ENCODE measurements around the gene MISP. TPM values are rescaled to one million over a fixed set of nuclear protein-coding genes. Genes with fewer than 3 reads are reported as not detected.
"Not testable (repeated sequence)": the region's sequence is repeated elsewhere in the genome, so short reads cannot be mapped to it uniquely, and the experiment has no call there.

The MISP gene
- polyA plus RNA-seq, 4 donors: 0.44 to 10.6 (median 6.8) TPM

DNA sequence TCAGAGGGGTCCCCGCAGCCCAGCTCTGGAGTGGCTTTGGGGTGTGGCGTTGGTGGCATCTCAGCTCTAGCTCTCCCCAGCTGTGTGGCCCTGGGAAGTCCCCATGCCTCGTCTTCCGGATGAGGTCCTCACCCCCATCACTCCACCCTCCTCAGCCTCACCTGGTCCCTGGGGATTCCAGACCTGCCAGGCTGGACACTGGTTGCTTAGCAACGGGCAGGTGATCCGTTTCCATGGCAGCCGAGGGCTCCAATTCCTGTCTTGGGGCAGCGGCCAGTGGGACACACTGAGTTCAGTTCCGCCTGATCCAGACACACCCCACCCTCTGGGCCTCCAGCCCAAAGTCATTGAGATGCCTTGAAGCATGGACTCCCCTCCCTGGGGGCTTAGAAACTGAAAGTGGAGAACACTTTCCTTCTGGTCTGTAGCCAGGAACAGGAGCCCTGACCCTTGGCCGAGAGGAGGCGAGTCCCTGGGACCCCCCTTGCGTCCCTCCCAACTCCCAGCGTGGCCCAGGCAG lies 7.7 kb upstream of the MISP start:
- DNase-seq (ENCODE audit: low read depth in 4 of 4, low spot score in 3 of 4): peak in 2 of 4 donors; percentile 59 to 71

DNA sequence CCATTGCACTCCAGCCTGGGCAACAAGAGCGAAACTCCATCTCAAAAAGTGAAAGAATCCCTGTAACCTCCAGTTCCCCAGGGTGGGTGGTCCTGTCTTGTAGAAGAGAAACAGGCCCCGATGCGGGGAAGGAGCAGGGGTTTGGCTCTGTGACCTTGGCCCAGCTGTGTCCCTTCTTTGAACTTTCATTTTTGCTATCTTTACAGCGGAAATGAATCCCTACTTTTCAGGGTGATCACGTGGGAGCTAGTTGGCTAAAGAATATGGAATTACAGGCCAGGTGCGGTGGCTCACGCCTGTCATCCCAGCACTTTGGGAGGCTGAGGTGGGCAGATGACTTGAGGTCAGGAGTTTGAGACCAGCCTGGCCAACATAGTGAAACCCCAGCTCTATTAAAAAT lies 5.8 kb upstream of the MISP start:
- DNase-seq (ENCODE audit: low read depth in 4 of 4, low spot score in 3 of 4): not testable (repeated sequence)

DNA sequence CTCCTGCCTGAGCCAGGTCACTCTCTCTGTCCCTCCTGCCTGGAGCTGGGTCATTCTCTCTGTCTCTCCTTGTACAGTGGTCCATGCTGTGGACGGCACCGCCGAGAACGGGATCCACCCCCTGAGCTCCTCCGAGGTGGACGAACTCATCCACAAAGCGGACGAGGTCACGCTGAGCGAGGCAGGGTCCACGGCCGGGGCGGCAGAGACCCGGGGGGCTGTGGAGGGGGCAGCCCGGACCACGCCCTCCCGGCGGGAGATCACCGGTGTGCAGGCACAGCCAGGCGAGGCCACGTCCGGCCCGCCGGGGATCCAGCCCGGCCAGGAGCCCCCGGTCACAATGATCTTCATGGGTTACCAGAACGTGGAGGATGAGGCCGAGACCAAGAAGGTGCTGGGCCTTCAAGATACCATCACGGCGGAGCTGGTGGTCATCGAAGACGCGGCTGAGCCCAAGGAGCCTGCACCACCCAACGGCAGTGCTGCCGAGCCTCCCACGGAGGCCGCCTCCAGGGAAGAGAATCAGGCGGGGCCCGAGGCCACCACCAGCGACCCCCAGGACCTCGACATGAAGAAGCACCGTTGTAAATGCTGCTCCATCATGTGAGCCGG lies 4.6 kb upstream of the MISP start:
- no peak for DNase-seq (ENCODE audit: low read depth in 4 of 4, low spot score in 3 of 4)

DNA sequence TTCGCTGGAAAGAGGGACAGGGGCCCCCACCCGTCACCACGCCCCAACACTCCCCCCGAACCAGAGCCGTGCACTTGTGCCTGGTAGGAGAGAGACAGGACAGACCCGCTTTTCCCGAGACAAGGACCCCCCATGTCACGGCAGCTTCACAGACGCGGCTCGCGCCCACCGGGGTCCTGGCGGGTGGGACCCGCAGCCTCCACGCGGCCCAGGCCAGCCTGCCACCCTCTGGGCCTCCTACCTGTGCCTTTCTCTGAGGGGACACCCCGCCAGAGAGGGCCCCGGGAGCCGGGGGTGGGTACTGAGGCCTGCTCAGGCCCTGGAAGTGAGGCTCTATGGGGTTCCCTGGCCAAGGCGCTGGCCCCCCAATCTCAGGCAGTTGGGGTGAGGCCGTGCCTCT lies 4.0 kb upstream of the MISP start:
- DNase-seq (ENCODE audit: low read depth in 4 of 4, low spot score in 3 of 4): no peak

DNA sequence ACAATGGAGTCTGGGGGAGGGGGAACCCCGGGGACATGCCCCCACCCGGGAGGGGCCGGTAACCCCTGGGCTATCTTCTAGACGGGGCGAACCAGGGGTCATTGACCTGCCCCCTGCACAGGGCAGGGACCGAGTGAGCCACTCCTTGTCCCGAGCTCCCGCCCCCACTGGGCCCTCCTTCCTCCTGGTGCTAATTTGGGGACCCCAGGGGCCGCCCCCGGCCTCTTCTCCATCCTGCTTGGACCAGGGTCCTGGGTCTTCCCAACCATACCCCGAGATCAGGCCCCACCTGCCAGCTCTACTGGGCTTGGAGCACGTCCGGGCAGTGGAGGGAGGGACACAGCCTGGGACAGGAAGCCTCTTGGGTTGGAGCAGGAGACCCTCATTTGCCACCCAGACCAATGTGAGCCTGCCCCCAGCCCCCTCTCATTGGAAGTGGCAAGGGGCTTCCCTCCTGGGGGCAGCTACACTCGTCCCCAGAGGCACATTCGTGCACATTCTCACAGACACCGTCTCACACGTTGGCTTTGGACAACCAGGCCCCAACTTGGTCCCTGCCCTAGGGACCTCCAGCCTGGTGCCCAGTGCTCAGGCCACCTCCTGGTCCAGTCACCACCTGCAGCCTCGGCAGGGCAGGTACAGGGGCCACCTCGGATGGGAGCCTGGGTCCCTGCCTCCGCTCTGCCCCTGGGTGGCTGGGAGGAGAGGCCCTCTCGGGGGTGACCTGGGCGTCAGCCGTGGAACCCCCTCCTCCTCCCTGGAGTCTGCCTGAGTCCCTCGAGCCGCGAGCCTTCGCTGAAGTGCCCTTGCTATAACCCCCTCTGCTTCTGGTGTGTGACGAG lies 3.3 kb upstream of the MISP start:
- no peak for DNase-seq (ENCODE audit: low read depth in 4 of 4, low spot score in 3 of 4)

DNA sequence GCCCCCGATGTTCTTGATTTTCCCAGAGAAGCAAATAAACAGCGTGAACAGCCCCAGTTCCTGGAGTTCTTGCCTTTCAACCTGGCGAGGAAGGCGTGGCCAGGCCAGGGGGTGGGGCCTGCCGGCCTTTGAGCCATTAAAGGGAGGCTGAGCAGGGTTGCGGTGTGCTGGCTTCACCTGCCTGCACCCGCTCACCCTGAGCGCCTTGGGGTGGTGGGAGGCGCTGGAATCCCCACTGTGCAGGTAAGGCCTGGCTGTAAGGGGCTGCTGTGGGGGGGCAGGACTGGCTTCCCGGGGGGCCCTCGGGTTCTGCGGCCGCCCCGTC lies 2.7 kb upstream of the MISP start:
- no peak for DNase-seq (ENCODE audit: low read depth in 4 of 4, low spot score in 3 of 4)

DNA sequence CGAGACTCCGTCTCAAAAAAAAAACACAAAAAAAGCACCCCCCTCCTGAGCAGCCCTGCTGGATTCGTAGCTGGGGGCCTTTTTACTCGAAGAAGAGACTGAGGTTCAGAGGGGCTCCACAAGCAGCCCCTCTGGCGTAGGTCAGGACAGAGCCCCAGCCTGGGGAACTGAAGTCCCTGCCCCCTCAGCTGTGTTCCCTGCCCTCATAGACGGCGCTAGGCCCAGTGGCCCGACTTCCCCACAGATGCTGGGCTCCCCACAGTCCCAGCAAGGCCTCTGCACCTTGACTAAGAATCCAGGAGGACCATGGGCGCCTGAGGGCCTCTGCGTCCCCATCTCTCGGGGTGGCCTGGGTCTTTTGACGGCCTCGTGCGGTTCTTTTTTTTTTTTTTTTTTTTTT lies 1.1 kb upstream of the MISP start:
- no peak for DNase-seq (ENCODE audit: low read depth in 4 of 4, low spot score in 3 of 4)

DNA sequence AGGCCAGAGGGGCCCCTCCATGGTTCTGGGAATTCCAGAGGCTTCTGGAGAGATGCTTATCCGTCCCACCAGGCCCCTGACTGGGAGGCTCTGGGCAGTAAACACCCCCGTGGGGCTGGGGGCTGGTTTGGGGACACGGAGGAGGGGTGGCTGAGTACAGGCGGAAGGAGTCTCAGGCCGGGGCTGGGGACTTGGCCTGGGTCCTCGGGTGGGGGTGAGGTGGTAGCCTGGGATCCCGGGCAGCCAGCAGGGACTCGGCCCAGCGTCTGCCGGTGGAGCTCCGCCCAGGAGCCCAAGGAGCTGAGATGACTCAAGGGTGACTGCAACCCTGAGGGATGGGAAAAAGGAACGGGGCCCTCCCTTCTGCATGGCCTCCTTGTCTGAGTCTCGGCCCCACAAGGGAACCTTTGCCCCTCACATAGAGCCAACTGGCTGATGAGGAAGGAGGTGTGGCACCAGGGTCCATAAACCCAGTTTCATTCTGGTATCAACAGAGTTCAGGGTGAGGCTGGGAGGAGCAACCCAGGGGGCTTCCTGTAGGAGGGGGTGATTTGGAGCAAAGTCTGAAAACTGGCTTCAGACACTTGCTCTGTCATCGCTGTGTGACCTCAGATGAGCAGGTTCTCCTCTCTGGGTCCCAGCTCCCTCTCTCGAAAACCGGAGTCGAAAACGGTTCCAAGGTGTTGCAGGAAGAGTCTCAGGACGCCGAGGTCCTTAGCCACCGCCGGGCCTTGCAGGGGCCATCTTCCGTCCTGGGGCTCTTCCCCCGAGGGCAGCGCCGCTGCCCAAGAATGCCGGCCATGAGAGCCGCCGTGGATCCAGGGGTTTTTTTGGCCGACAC lies 809 bp downstream of the MISP start:
- no peak for DNase-seq (ENCODE audit: low read depth in 4 of 4, low spot score in 3 of 4)

DNA sequence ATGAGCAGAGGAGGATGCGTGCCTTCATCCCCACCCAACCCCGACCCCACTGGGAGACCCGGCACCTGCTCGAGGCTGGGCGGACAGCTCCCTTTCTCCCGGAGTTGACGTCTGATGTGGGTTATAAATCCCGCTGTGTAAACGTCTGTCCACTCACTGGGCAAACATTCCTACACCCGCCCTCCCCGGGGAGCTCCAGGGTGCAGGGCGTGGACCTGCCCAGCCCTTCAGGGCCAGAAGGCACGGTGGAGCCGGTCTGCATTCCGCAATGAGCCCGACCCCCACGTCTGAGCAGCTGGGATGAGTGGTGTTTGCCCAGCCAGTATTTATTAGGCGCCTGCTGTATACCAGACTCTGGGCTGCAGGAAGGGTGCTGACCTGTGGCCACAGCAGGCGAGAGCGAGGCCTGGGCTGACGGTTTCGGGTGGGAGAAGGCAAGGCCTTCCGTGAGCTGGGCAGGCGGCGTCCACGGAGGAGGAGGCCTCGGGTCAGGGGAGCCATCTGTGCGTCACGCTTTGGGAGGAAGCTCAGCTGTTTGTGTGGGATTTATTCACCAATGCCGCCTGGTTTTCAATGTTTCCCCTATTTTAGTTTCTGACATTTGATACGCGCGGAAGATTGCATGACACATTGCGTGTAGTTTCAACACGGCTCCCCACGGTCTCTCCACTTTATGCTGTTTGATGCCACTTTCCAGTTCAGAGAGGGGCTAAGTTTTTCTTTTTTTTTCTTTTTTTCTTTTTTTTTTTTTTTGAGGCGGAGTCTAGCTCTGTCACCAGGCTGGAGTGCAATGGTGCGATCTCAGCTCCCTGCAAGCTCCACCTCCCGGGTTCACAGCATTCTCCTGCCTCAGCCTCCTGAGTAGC lies 2.0 kb downstream of the MISP start:
- peak in 1 of 4 donors; percentile 43 for DNase-seq (ENCODE audit: low read depth in 4 of 4, low spot score in 3 of 4)

DNA sequence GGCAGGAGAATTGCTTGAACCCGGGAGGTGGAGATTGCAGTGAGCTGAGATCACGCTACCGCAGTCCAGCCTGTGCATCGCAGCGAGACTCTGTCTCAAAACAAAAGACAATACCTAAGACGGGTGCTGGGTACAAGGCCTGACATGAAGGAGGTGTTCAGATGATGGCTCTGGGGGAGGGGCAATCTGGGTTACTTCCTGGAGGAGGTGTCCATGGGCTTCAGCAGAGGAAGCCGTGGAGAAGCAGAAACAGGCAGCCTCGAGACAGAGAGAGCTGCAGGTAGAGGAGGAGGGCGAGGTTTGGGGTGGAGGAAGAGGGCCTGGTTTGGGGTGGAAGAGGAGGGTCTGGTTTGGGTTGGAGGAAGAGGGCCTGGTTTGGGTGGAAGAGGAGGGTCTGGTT lies 3.6 kb downstream of the MISP start:
- no peak for DNase-seq (ENCODE audit: low read depth in 4 of 4, low spot score in 3 of 4)

DNA sequence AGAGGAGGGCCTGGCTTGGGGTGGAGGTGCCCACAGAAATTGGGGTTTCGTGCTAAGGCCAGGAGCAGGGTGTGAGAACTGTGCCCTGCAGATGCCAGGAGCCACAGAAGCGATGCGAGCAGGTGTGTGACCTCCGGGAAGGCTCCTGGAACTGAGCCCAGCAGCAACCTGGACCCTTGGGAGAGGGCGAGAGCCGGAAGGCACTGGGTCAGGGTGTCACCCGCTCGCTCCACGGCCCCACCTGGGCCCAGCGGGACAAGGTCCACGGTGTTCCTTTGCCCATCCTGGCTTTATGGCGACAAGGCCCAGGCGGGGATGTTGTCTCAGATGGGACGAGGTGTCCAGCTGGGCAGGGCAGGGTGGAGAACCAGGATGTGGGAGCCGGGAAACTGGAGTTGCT lies 4.2 kb downstream of the MISP start:
- no peak for DNase-seq (ENCODE audit: low read depth in 4 of 4, low spot score in 3 of 4)

DNA sequence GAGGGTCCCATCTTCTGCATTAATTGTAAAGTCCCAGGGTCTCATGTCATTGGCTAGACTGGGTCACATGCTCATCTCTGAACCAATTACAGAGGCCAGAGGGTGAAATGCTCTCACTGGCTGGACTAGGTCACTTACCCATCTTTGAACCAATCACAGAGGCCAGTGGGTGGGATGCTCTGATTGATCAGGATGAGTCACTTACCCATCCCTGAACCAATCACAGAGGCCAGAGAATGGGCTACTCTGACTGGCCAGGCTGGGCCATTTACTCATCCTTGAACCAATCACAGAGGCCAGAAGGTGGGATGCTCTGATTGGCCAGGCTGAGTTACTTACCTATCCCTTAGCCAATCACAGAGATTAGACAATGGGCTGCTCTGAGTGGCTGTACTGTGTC lies 5.3 kb downstream of the MISP start:
- no peak for DNase-seq (ENCODE audit: low read depth in 4 of 4, low spot score in 3 of 4)

DNA sequence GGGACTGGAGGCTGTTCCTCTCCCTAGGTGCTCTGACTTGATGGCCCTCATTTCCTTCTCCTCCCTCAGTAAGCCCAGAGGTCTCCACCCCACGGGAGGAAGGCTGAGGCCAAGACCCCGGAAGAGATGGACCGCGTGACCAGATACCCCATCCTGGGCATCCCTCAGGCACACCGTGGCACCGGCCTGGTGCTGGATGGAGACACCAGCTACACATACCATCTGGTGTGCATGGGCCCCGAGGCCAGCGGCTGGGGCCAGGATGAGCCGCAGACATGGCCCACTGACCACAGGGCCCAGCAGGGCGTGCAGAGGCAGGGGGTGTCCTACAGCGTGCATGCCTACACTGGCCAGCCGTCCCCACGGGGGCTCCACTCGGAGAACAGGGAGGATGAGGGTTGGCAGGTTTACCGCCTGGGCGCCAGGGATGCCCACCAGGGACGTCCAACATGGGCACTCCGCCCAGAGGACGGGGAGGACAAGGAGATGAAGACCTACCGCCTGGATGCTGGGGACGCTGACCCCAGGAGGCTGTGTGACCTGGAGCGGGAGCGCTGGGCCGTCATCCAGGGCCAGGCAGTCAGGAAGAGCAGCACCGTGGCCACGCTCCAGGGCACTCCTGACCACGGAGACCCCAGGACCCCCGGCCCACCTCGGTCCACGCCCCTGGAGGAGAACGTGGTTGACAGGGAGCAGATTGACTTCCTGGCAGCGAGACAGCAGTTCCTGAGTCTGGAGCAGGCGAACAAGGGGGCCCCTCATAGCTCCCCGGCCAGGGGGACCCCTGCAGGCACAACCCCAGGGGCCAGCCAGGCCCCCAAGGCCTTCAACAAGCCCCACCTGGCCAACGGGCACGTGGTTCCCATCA lies 6.1 kb downstream of the MISP start:
- no peak for DNase-seq (ENCODE audit: low read depth in 4 of 4, low spot score in 3 of 4)

DNA sequence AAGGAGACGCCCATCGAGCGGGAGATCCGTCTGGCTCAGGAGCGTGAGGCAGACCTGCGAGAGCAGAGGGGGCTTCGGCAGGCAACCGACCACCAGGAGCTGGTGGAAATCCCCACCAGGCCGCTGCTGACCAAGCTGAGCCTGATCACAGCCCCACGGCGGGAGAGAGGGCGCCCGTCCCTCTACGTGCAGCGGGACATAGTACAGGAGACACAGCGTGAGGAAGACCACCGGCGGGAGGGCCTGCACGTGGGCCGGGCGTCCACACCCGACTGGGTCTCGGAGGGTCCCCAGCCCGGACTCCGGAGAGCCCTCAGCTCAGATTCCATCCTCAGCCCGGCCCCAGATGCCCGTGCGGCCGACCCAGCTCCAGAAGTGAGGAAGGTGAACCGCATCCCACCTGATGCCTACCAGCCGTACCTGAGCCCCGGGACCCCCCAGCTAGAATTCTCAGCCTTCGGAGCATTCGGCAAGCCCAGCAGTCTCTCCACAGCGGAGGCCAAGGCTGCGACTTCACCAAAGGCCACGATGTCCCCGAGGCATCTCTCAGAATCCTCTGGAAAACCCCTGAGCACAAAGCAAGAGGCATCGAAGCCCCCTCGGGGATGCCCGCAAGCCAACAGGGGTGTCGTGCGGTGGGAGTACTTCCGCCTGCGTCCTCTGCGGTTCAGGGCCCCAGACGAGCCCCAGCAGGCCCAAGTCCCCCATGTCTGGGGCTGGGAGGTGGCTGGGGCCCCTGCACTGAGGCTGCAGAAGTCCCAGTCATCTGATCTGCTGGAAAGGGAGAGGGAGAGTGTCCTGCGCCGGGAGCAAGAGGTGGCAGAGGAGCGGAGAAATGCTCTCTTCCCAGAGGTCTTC lies 7.1 kb downstream of the MISP start:
- DNase-seq (ENCODE audit: low read depth in 4 of 4, low spot score in 3 of 4): no peak

DNA sequence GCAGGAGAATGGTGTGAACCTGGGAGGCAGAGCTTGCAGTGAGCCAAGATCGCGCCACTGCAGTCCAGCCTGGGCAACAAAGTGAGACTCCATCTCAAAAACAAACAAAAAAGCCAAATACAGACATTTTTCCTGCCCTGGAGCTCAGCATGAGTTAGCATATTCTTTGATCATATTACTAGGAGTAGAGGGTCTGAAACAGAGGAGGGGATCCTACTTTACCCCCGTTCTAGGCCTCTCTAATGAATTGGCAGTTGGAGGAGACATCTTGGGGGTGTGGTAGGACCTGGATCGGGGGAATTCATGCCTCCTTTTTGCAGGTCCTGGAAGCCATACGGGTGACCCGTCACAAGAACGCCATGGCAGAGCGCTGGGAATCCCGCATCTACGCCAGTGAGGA lies 12.3 kb downstream of the MISP start:
- DNase-seq (ENCODE audit: low read depth in 4 of 4, low spot score in 3 of 4): no peak

DNA sequence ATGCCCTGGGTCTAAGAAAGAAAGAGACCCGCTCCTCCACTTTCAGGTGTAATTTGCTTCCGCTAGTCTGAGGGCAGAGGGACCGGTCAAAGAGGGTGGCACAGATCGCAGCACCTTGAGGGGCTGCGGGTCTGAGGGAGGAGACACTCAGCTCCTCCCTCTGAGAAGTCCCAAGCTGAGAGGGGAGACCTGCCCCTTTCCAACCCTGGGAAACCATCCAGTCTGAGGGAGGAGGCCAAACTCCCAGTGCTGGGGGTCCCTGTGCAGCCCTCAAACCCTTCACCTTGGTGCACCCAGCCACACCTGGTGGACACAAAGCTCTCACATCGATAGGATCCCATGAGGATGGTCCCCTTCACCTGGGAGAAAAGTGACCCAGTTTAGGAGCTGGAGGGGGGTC lies 13.0 kb downstream of the MISP start:
- no peak for DNase-seq (ENCODE audit: low read depth in 4 of 4, low spot score in 3 of 4)

DNA sequence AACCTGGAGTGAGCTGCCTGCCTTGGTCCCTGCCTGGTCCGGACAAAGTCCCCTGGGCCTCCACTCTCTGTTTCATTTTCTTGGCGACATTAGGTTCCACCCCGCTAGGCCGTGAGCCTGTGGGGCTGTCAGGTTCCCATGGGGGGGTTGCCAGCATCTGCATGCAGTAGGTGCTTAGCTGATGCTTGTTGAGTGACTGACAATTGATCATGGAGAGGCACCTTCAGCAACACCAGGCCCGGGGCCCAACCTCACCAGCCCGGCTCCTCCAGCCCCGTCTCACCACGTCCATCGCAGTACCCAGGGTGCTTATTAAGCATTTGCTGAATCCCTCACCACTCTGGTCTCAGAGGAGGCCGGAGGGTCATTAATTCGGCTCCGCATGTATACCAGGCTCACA lies 13.4 kb downstream of the MISP start:
- DNase-seq (ENCODE audit: low read depth in 4 of 4, low spot score in 3 of 4): no peak

DNA sequence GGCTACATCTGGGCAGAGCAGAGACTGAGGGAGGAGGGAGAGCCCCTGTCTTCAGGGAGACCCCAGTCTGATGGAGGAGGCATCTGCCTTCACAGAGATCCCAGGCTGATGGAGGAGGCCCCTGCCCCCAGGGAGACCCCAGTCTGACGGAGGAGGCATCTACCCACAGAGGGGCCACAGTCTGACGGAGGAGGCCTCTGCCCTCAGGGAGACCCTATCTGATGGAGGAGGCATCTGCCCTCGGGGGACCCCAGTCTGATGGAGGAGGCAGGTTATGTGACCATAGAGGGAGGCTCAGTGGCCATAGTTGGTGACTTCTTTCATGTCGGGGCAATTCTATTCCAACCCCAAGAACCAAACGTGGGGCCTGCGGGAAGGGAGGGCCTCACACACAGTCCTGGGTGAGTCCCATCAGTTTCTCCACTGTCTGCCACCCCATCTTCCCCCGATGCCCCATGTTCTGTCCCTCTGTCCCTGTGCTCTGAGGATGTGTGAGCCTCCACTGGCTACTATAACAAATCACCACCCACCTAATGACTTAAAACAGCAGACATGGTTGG lies 14.3 kb downstream of the MISP start:
- DNase-seq (ENCODE audit: low read depth in 4 of 4, low spot score in 3 of 4): no peak

Measured in left renal pelvis (tissue), 4 donors.